ENCODE data around the gene KRT25.

DNA sequence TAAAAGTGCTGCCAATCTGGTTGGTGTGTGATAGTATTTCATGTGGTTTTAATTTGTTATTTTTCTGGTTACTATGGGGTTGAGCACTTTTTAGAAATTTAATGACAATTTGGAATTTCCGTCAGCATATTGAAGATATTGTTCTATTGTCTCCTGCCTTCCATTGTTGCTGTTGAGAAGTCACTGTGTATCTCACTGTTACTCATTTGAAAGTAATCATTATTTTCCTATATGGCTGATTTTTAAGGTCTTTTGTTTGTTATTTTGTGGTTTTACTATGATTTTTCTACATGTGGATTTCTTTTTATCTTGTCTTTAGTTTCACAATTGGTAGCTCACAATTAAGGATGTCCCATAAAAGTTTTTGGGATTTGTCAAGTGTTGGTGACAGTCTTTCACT, 8.6 kb upstream of the KRT25 start:
- TF ChIP-seq EP300 (conservative IDR thresholded peaks at IDR 0.05; ENCODE audit: poor library complexity, severe bottlenecking), result no peak
- TF ChIP-seq, protein P1, sequence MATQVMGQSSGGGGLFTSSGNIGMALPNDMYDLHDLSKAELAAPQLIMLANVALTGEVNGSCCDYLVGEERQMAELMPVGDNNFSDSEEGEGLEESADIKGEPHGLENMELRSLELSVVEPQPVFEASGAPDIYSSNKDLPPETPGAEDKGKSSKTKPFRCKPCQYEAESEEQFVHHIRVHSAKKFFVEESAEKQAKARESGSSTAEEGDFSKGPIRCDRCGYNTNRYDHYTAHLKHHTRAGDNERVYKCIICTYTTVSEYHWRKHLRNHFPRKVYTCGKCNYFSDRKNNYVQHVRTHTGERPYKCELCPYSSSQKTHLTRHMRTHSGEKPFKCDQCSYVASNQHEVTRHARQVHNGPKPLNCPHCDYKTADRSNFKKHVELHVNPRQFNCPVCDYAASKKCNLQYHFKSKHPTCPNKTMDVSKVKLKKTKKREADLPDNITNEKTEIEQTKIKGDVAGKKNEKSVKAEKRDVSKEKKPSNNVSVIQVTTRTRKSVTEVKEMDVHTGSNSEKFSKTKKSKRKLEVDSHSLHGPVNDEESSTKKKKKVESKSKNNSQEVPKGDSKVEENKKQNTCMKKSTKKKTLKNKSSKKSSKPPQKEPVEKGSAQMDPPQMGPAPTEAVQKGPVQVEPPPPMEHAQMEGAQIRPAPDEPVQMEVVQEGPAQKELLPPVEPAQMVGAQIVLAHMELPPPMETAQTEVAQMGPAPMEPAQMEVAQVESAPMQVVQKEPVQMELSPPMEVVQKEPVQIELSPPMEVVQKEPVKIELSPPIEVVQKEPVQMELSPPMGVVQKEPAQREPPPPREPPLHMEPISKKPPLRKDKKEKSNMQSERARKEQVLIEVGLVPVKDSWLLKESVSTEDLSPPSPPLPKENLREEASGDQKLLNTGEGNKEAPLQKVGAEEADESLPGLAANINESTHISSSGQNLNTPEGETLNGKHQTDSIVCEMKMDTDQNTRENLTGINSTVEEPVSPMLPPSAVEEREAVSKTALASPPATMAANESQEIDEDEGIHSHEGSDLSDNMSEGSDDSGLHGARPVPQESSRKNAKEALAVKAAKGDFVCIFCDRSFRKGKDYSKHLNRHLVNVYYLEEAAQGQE (IDR thresholded peaks at IDR 0.05; ENCODE audit: borderline replicate concordance), result no peak
- TF ChIP-seq MXI1 (conservative IDR thresholded peaks at IDR 0.05; ENCODE audit: poor library complexity, severe bottlenecking), result no peak
- TF ChIP-seq, protein P2, sequence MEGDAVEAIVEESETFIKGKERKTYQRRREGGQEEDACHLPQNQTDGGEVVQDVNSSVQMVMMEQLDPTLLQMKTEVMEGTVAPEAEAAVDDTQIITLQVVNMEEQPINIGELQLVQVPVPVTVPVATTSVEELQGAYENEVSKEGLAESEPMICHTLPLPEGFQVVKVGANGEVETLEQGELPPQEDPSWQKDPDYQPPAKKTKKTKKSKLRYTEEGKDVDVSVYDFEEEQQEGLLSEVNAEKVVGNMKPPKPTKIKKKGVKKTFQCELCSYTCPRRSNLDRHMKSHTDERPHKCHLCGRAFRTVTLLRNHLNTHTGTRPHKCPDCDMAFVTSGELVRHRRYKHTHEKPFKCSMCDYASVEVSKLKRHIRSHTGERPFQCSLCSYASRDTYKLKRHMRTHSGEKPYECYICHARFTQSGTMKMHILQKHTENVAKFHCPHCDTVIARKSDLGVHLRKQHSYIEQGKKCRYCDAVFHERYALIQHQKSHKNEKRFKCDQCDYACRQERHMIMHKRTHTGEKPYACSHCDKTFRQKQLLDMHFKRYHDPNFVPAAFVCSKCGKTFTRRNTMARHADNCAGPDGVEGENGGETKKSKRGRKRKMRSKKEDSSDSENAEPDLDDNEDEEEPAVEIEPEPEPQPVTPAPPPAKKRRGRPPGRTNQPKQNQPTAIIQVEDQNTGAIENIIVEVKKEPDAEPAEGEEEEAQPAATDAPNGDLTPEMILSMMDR (IDR thresholded peaks at IDR 0.05; ENCODE audit: poor library complexity, severe bottlenecking), result no peak
- TF ChIP-seq POLR2AphosphoS5 (IDR thresholded peaks at IDR 0.05), result no peak
- no peak for TF ChIP-seq EZH2 (IDR thresholded peaks at IDR 0.05; ENCODE audit: borderline replicate concordance, insufficient read depth, low read length, poor library complexity, severe bottlenecking)
- no peak for TF ChIP-seq TAF1 (IDR thresholded peaks at IDR 0.05; ENCODE audit: low read depth)
- no peak for TF ChIP-seq RAD21 (conservative IDR thresholded peaks at IDR 0.05)
- no peak for TF ChIP-seq SMC3 (conservative IDR thresholded peaks at IDR 0.05; ENCODE audit: poor library complexity)
